A549 (cell line): Measurements from ENCODE around the gene SHFL. TPM values are rescaled to one million over a fixed set of nuclear protein-coding genes. Genes with fewer than 3 reads are reported as not detected.

Source experiments
- ATAC-seq, 2 experiments: fragments of 200-7000 bp in 1 of 2; fragments of >200 bp in 1 of 2; cut with Nextera tagmentation in 1 of 2; cut with Tn5 transposase in 1 of 2; 3 replicates each; pipeline versions ENCODE4 v1.8.0 to v1.9.1; 2018 to 2020; ENCODE audit warnings: mild to moderate bottlenecking in 1 of 2, moderate library complexity in 1 of 2
- CTCF ChIA-PET: fragments of 300-600 bp; sonication (Branson Sonifier 250); formaldehyde crosslinking; extraction: SDS; loops from one replicate; lab custom pipeline; 2021; ENCODE audit warnings: antibody characterized with exemption, inconsistent platforms; lab: Yijun Ruan, JAX
- POLR2A ChIA-PET: fragments of 350-600 bp; formaldehyde crosslinking; extraction: SDS; loops from one replicate; lab custom pipeline; 2021; ENCODE audit warnings: antibody characterized with exemption, inconsistent platforms; lab: Yijun Ruan, JAX
- DNase-seq, 2 experiments: peaks; one replicate each; pipeline versions ENCODE4 v3.0.0 to v3.0.0-alpha.2; 2011 to 2016; ENCODE audit warnings: low read depth in 1 of 2, low spot score in 1 of 2
- FAIRE-seq: peaks from 2 replicates; lab custom pipeline; 2011; peaks lifted over from hg19 to GRCh38; lab: Jason Lieb, UNC
- H3K27ac ChIP-seq, 2 experiments: fragments of >200 bp; sonication (Bioruptor Twin); formaldehyde crosslinking; 3 replicates each; pipeline ENCODE4 v1.5.1; 2016 to 2017
- H3K4me1 ChIP-seq: fragments of >200 bp; sonication (Bioruptor Twin); formaldehyde crosslinking; 3 replicates; pipeline ENCODE4 v1.6.1; 2016
- H3K4me2 ChIP-seq: fragments of >200 bp; sonication (Bioruptor Twin); formaldehyde crosslinking; 3 replicates; pipeline ENCODE4 v1.6.1; 2016
- H3K4me3 ChIP-seq: fragments of >200 bp; sonication (Bioruptor Twin); formaldehyde crosslinking; 3 replicates; pipeline ENCODE4 v1.5.1; 2016
- H3K9me3 ChIP-seq: fragments of >200 bp; sonication (Bioruptor Twin); formaldehyde crosslinking; 3 replicates; pipeline ENCODE4 v1.6.1; 2016
- CBX8 ChIP-seq: fragments of 200-600 bp; sonication (generic); IDR thresholded peaks from 2 replicates; pipeline ENCODE4 v1.6.1; 2016
- CHD4 ChIP-seq: fragments of 200-600 bp; sonication (generic); IDR thresholded peaks from 2 replicates; pipeline ENCODE4 v1.6.1; 2016; ENCODE audit warnings: antibody characterized with exemption, mild to moderate bottlenecking, borderline replicate concordance
- E2F6 ChIP-seq: IDR thresholded peaks from 2 replicates; pipeline ENCODE4 v1.6.1; 2012; ENCODE audit warnings: low read depth, borderline replicate concordance
- FOSB ChIP-seq: fragments of 250-450 bp; sonication (Bioruptor Pico); IDR thresholded peaks from 2 replicates; pipeline ENCODE4 v1.5.0; 2020; ENCODE audit warnings: mild to moderate bottlenecking, moderate library complexity
- JUN ChIP-seq, 2 experiments: fragments of >200 bp; sonication (Bioruptor Twin); formaldehyde crosslinking; IDR thresholded peaks; 2 replicates in 1 of 2; 3 replicates in 1 of 2; pipeline ENCODE4 v1.6.1; 2016 to 2017
- NFE2L2 ChIP-seq: fragments of 150-350 bp; conservative IDR thresholded peaks from 2 replicates; pipeline ENCODE4 v1.6.1; 2014; ENCODE audit warnings: low read length
- PHF8 ChIP-seq: fragments of 200-600 bp; sonication (generic); IDR thresholded peaks from 2 replicates; pipeline ENCODE4 v1.6.1; 2016; ENCODE audit warnings: low read depth, mild to moderate bottlenecking, antibody characterized with exemption, moderate library complexity, borderline replicate concordance
- POLR2AphosphoS2 ChIP-seq: conservative IDR thresholded peaks from 2 replicates; pipeline ENCODE4 v1.6.1; 2012; ENCODE audit warnings: low read length, improper control_type of control experiment, inconsistent platforms
- REST ChIP-seq: fragments of 200-600 bp; sonication (generic); IDR thresholded peaks from 2 replicates; pipeline ENCODE4 v1.6.1; 2016; ENCODE audit warnings: antibody characterized with exemption, mild to moderate bottlenecking, moderate library complexity
- SREBF2 ChIP-seq: fragments of 450-650 bp; IDR thresholded peaks from 2 replicates; pipeline ENCODE4 v1.6.1; 2014; ENCODE audit warnings: mild to moderate bottlenecking, moderate library complexity
- WGBS: methylation state at CpG from one replicate; pipeline ENCODE4 v1.1.6; 2017; ENCODE audit errors: missing lambda C conversion rate; 5-methylcytosine and 5-hydroxymethylcytosine counted together
- polyA plus RNA-seq, 4 experiments: library from polyadenylated mRNA; depleted of rRNA in 3 of 4; stranded (reverse); fragments of >200 nt; fragmentation: RNase III in 1 of 4; extraction: RNeasy Plus Mini Kit Qiagen cat#74134 plus additional on column Dnase treatment in 1 of 4; gene quantifications; 2 replicates in 3 of 4; 3 replicates in 1 of 4; pipeline ENCODE4 v1.2.3, GENCODE V29; 2011 to 2017

Gene SHFL
- polyA plus RNA-seq, 2 of the 4 experiments (the other 2 are of a cell fraction), result 10.1 to 12.5 TPM

- ATAC-seq, result peak in 1 of 2 experiments; percentile 1; a peak in 1 of 6 replicates
- 94% methylated on average over 30 of the region's 45 CpGs for WGBS
- Histone ChIP-seq H3K4me3 (no peak overlapping the region), H3K4me1 (peaks cover 26% of the 10 kb centered on the region; the same call in 2 of the 3 replicates), H3K27ac (no peak overlapping the region), H3K4me2 (no peak overlapping the region), H3K9me3 (no peaks in the 10 kb centered on the region)
- DNase-seq, result no peak
- no peak for FAIRE-seq
- CTCF ChIA-PET, result interaction anchor here (1.1 to 2.7 kb wide), 5 partner anchors 9 to 302 kb away, joined by 3 to 8 read pairs (median 4); partner anchors contain the start of genes ANGPTL6 and PPAN
- POLR2A ChIA-PET, result interaction anchor here (0.6 to 1.0 kb wide), 2 partner anchors 9 to 250 kb away, joined by 3 to 9 read pairs; no protein-coding TSS in a partner anchor
- TF ChIP-seq FOSB (CRISPR knock-in tag) (no peak), POLR2AphosphoS2 (peak; percentile 61; the same call in 1 of the 2 replicates)
These were observed 29.4 kb downstream of the SHFL start for GRCh38 chr19:10115392-10116084.

- Histone ChIP-seq H3K4me2 (no peak overlapping the region), H3K9me3 (no peaks in the 10 kb centered on the region), H3K4me3 (no peak overlapping the region)
- no peak for FAIRE-seq
- peak in 1 of 2 experiments; percentile 1; a peak in 1 of 6 replicates for ATAC-seq
- DNase-seq, result no peak
- POLR2A ChIA-PET, result interaction anchor here (0.6 to 1.0 kb wide), 2 partner anchors 10 to 251 kb away, joined by 3 to 9 read pairs; no protein-coding TSS in a partner anchor
- WGBS, result 94% methylated on average over 7 of the region's 35 CpGs
- CTCF ChIA-PET, result interaction anchor here (1.1 to 2.7 kb wide), 6 partner anchors 10 to 301 kb away, joined by 3 to 8 read pairs (median 4); partner anchors contain the start of genes ANGPTL6 and PPAN
- TF ChIP-seq REST (no peak), PHF8 (no peak), CHD4 (no peak), POLR2AphosphoS2 (peak; percentile 32; the same call in 1 of the 2 replicates)
- TF ChIP-seq, all 56 proteins: peak for 1
- Histone ChIP-seq H3K4me1 (peaks cover 23% of the 10 kb centered on the region; the same call in 2 of the 3 replicates), H3K27ac (no peak overlapping the region)
These were observed 30.2 kb downstream of the SHFL start for GRCh38 chr19:10116085-10116865.

- TF ChIP-seq JUN (IDR thresholded peaks at IDR 0.05), result no peak
- TF ChIP-seq NFE2L2, result no peak
- no peak for TF ChIP-seq E2F6
- TF ChIP-seq SREBF2, result no peak
- no peak for TF ChIP-seq REST
- TF ChIP-seq CBX8, result no peak
- 95% methylated on average over 12 of the region's 21 CpGs for WGBS
- Histone ChIP-seq H3K4me2 (no peak overlapping the region), H3K9me3 (no peaks in the 10 kb centered on the region), H3K4me1 (peaks cover 15% of the 10 kb centered on the region; the same call in 2 of the 3 replicates), H3K27ac (no peak overlapping the region), H3K4me3 (no peak overlapping the region)
- CTCF ChIA-PET, result interaction anchor here (1.3 to 2.7 kb wide), 5 partner anchors 11 to 184 kb away, joined by 3 to 8 read pairs (median 5); partner anchors contain the start of genes ANGPTL6 and PPAN
- POLR2A ChIA-PET, result interaction anchor here (1.2 kb wide), 1 partner anchor 10 kb away, joined by 6 read pairs; the partner anchor contains the start of gene PPAN
- no peak for FAIRE-seq
- no peak for ATAC-seq
- DNase-seq, result no peak
These were observed 30.9 kb downstream of the SHFL start for GRCh38 chr19:10116866-10117616.
